ENCODE results near the gene AMY1C.

Gene AMY1C

DNA sequence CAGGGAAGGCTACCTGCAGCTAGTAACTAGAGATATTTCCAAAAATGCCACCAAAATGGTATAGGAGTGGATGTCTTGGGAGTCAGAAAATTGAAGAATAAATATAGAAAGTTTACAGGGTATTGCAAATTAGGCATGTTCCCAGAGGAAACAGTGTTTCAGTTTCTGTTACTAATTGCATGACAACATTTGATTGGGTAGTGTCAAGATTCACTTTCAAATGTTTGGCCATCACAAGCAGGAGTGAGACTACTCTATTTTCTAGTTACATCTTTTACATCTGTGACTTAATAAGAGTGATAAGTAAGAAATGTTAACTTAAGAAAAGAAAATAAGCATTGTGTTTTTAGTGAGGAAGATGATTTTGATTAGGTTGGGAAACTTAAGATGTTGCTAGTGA, 30.2 kb downstream of the AMY1C start:
- no peak overlapping the region for H3K4me3 ChIP-seq (ENCODE audit: low read depth in 1 of 2, low read length in 2 of 2)

DNA sequence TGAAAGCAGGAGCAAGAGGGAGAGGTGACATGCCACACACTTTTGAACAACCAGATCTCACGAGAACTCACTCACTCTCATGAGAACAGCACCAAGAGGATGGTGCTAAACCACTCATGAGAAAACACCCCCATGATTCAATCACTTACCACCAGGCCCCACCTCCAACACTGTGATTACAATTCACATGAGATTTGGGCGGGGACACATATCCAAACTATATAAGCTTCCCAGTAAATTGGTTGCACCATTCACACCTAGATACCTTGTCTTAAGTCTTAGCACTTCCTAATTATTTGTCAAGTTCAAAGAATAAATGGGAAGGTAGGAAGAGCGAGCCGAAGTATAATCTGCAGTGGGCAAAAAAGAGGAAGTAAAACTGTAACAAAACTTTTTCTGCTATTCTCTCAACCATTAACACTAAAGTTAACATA, 34.3 kb downstream of the AMY1C start:
- Histone ChIP-seq H3K27me3 (ENCODE audit: control insufficient read depth in 1 of 2, insufficient read depth in 2 of 2, low read length in 2 of 2) (no peaks in the 10 kb centered on the region), H3K9ac (ENCODE audit: low read length) (no peak overlapping the region), H3K36me3 (ENCODE audit: insufficient read depth, low read length) (no peaks in the 10 kb centered on the region), H3K4me1 (ENCODE audit: insufficient read depth, low read length) (no peaks in the 10 kb centered on the region), H3K4me3 (ENCODE audit: low read depth in 1 of 2, low read length in 2 of 2) (no peak overlapping the region), H3K27ac (ENCODE audit: low read depth, low read length) (no peak overlapping the region), H3K9me3 (ENCODE audit: low read length) (no peaks in the 10 kb centered on the region)

More for the DNA sequence above, 30.2 kb downstream of the AMY1C start:
- no peaks in the 10 kb centered on the region for H3K27me3 ChIP-seq (ENCODE audit: control insufficient read depth in 1 of 2, insufficient read depth in 2 of 2, low read length in 2 of 2)
- H3K36me3 ChIP-seq (ENCODE audit: insufficient read depth, low read length): no peaks in the 10 kb centered on the region
- H3K27ac ChIP-seq (ENCODE audit: low read depth, low read length): no peak overlapping the region
- no peaks in the 10 kb centered on the region for H3K4me1 ChIP-seq (ENCODE audit: insufficient read depth, low read length)
- no peak overlapping the region for H3K9ac ChIP-seq (ENCODE audit: low read length)
- no peaks in the 10 kb centered on the region for H3K9me3 ChIP-seq (ENCODE audit: low read length)

- H3K4me1 ChIP-seq (ENCODE audit: insufficient read depth, low read length): no peaks in the 10 kb centered on the region
- no peaks in the 10 kb centered on the region for H3K36me3 ChIP-seq (ENCODE audit: insufficient read depth, low read length)
- H3K4me3 ChIP-seq (ENCODE audit: low read depth in 1 of 2, low read length in 2 of 2): no peak overlapping the region
- no peak overlapping the region for H3K27ac ChIP-seq (ENCODE audit: low read depth, low read length)
- H3K9me3 ChIP-seq (ENCODE audit: low read length): no peaks in the 10 kb centered on the region
- H3K27me3 ChIP-seq (ENCODE audit: control insufficient read depth in 1 of 2, insufficient read depth in 2 of 2, low read length in 2 of 2): no peaks in the 10 kb centered on the region
- no peak overlapping the region for H3K9ac ChIP-seq (ENCODE audit: low read length)
These were observed 38.7 kb downstream of the AMY1C start for GRCh38 chr1:103788377-103788776.

GRCh38 chr1:103790172-103790571, 40.5 kb downstream of the AMY1C start:
- no peak overlapping the region for H3K9ac ChIP-seq (ENCODE audit: low read length)
- no peaks in the 10 kb centered on the region for H3K36me3 ChIP-seq (ENCODE audit: insufficient read depth, low read length)
- no peaks in the 10 kb centered on the region for H3K4me1 ChIP-seq (ENCODE audit: insufficient read depth, low read length)
- H3K27me3 ChIP-seq (ENCODE audit: control insufficient read depth in 1 of 2, insufficient read depth in 2 of 2, low read length in 2 of 2): no peaks in the 10 kb centered on the region
- H3K27ac ChIP-seq (ENCODE audit: low read depth, low read length): no peak overlapping the region
- no peak overlapping the region for H3K4me3 ChIP-seq (ENCODE audit: low read depth in 1 of 2, low read length in 2 of 2)
- no peaks in the 10 kb centered on the region for H3K9me3 ChIP-seq (ENCODE audit: low read length)

Data from muscle layer of colon (tissue), 2 donors.